GM18867 (cell line): Measurements from ENCODE around the gene FNDC1.
A peak's percentile ranks its signal among the peaks of the same experiment; 100 is the strongest.
"Not testable (repeated sequence)": the region's sequence is repeated elsewhere in the genome, so short reads cannot be mapped to it uniquely, and the experiment has no call there.

ENCODE experiments used
- ATAC-seq: cut with Tn5 transposase; IDR thresholded peaks from one replicate; pipeline ENCODE4 v1.9.1; 2021; ENCODE audit warnings: mild to moderate bottlenecking, moderate library complexity; ENCODE audit not compliant: unreplicated experiment

The FNDC1 gene

GRCh38 chr6:159169193-159169555, at the start of gene FNDC1:
TSS of gene FNDC1 (plus strand) at chr6:159169400. CDS start at chr6:159169597, 197 bp downstream.
- ATAC-seq, result peak; percentile 64

GRCh38 chr6:159119791-159120190, 49.4 kb upstream of the FNDC1 start:
- ATAC-seq, result no peak

- ATAC-seq, result no peak
Observed at GRCh38 chr6:159121486-159121885, 47.7 kb upstream of the FNDC1 start.

- no peak for ATAC-seq
Observed at GRCh38 chr6:159122453-159122852, 46.7 kb upstream of the FNDC1 start.

GRCh38 chr6:159123831-159124230, 45.4 kb upstream of the FNDC1 start:
- not testable (repeated sequence) for ATAC-seq

GRCh38 chr6:159125014-159125609, 44.1 kb upstream of the FNDC1 start:
- ATAC-seq, result no peak

- ATAC-seq, result no peak
Observed at GRCh38 chr6:159125951-159126352, 43.2 kb upstream of the FNDC1 start.

- no peak for ATAC-seq
Observed at GRCh38 chr6:159126590-159126989, 42.6 kb upstream of the FNDC1 start.

- no peak for ATAC-seq
Observed at GRCh38 chr6:159127701-159128100, 41.5 kb upstream of the FNDC1 start.

GRCh38 chr6:159128978-159129377, 40.2 kb upstream of the FNDC1 start:
- ATAC-seq, result no peak

- no peak for ATAC-seq
Observed at GRCh38 chr6:159130846-159131245, 38.4 kb upstream of the FNDC1 start.

- ATAC-seq, result no peak
Observed at GRCh38 chr6:159131709-159132108, 37.5 kb upstream of the FNDC1 start.

GRCh38 chr6:159132664-159133063, 36.5 kb upstream of the FNDC1 start:
- no peak for ATAC-seq

GRCh38 chr6:159134701-159135364, 34.4 kb upstream of the FNDC1 start:
- peak; percentile 85 for ATAC-seq

- no peak for ATAC-seq
Observed at GRCh38 chr6:159137676-159138075, 31.5 kb upstream of the FNDC1 start.

- no peak for ATAC-seq
Observed at GRCh38 chr6:159142531-159142930, 26.7 kb upstream of the FNDC1 start.

- ATAC-seq, result no peak
Observed at GRCh38 chr6:159148641-159149040, 20.6 kb upstream of the FNDC1 start.

- no peak for ATAC-seq
Observed at GRCh38 chr6:159149641-159150040, 19.6 kb upstream of the FNDC1 start.

- peak; percentile 51 for ATAC-seq
Observed at GRCh38 chr6:159151266-159151855, 17.8 kb upstream of the FNDC1 start.

- no peak for ATAC-seq
Observed at GRCh38 chr6:159152041-159152440, 17.2 kb upstream of the FNDC1 start.

- no peak for ATAC-seq
Observed at GRCh38 chr6:159152782-159153181, 16.4 kb upstream of the FNDC1 start.

- no peak for ATAC-seq
Observed at GRCh38 chr6:159155679-159156078, 13.5 kb upstream of the FNDC1 start.
